HG03064 (cell line): Measurements from ENCODE around the gene RAPGEF5.

Experiments used
- ATAC-seq: cut with Tn5 transposase; IDR thresholded peaks from one replicate; pipeline ENCODE4 v1.9.1; 2021; ENCODE audit warnings: low read depth; ENCODE audit not compliant: unreplicated experiment

RAPGEF5 gene

GRCh38 chr7:22129819-22130580 lies 227.0 kb downstream of the RAPGEF5 start:
- no peak for ATAC-seq

- no peak for ATAC-seq
Observed at GRCh38 chr7:22129166-22129565, 227.8 kb downstream of the RAPGEF5 start.

GRCh38 chr7:22128528-22128920 lies 228.4 kb downstream of the RAPGEF5 start:
- ATAC-seq, result no peak

GRCh38 chr7:22127835-22128527 lies 229.0 kb downstream of the RAPGEF5 start:
- no peak for ATAC-seq

GRCh38 chr7:22125436-22125835 lies 231.5 kb downstream of the RAPGEF5 start:
- no peak for ATAC-seq

- ATAC-seq, result no peak
Observed at GRCh38 chr7:22124941-22125340, 232.0 kb downstream of the RAPGEF5 start.

- ATAC-seq, result no peak
Observed at GRCh38 chr7:22123139-22123538, 233.8 kb downstream of the RAPGEF5 start.

GRCh38 chr7:22121702-22122474 lies 235.1 kb downstream of the RAPGEF5 start:
- ATAC-seq, result no peak

GRCh38 chr7:22120391-22121053 lies 236.4 kb downstream of the RAPGEF5 start:
- ATAC-seq, result no peak

- ATAC-seq, result no peak
Observed at GRCh38 chr7:22117222-22117621, 239.7 kb downstream of the RAPGEF5 start.

GRCh38 chr7:22116451-22117030 lies 240.4 kb downstream of the RAPGEF5 start:
- ATAC-seq, result no peak

- no peak for ATAC-seq
Observed at GRCh38 chr7:22115689-22116088, 241.3 kb downstream of the RAPGEF5 start.

- ATAC-seq, result no peak
Observed at GRCh38 chr7:22114440-22114981, 242.4 kb downstream of the RAPGEF5 start.

- ATAC-seq, result no peak
Observed at GRCh38 chr7:22113041-22113440, 243.9 kb downstream of the RAPGEF5 start.

GRCh38 chr7:22111661-22112060 lies 245.3 kb downstream of the RAPGEF5 start:
- ATAC-seq, result no peak

- no peak for ATAC-seq
Observed at GRCh38 chr7:22110881-22111280, 246.1 kb downstream of the RAPGEF5 start.

- ATAC-seq, result no peak
Observed at GRCh38 chr7:22110227-22110839, 246.6 kb downstream of the RAPGEF5 start.

GRCh38 chr7:22109761-22110160 lies 247.2 kb downstream of the RAPGEF5 start:
- no peak for ATAC-seq

GRCh38 chr7:22108151-22108845 lies 248.7 kb downstream of the RAPGEF5 start:
- no peak for ATAC-seq
